Lower leg skin (tissue), 3 donors: ENCODE measurements around the gene KIFAP3.

Experiments used
- CTCF ChIP-seq, 3 donors: fragments of 450-650 bp; IDR thresholded peaks; one replicate each; pipeline ENCODE4 v1.5.1; 2016; ENCODE audit warnings: antibody characterized with exemption in 3 of 3, mild to moderate bottlenecking in 3 of 3, moderate library complexity in 2 of 3
- POLR2A ChIP-seq, 2 donors: fragments of 450-650 bp; IDR thresholded peaks; one replicate each; pipeline ENCODE4 v1.6.1; 2016 to 2017; ENCODE audit warnings: antibody characterized with exemption in 2 of 2, mild to moderate bottlenecking in 1 of 2, moderate library complexity in 1 of 2

- TF ChIP-seq POLR2A (IDR thresholded peaks at IDR 0.05) (no peak), CTCF (IDR thresholded peaks at IDR 0.05) (no peak)
These were observed 183.0 kb downstream of the KIFAP3 start for GRCh38 chr1:169891539-169891885.
